Left lung (tissue), 10 donors: ENCODE data around the gene TENM4. TPM values are rescaled to one million over a fixed set of nuclear protein-coding genes. Genes with fewer than 3 reads are reported as not detected.

Source experiments
- ATAC-seq: fragments of 200-7000 bp; cut with Tn5 transposase; one replicate; pipeline ENCODE4 v1.9.1; 2020; ENCODE audit warnings: moderate library complexity
- DNase-seq, 4 donors: peaks; one replicate each; pipeline ENCODE4 v3.0.0-alpha.2; 2013 to 2020
- H3K27ac ChIP-seq, 2 donors: fragments of 200-600 bp; sonication (generic) in 1 of 2; one replicate each; pipeline versions ENCODE4 v1.5.0 to v1.8.0; 2020 to 2021
- H3K27me3 ChIP-seq, 2 donors: fragments of 200-600 bp; sonication (generic) in 1 of 2; one replicate each; pipeline versions ENCODE4 v1.5.0 to v1.8.0; 2020 to 2021
- H3K36me3 ChIP-seq, 2 donors: fragments of 200-600 bp; sonication (generic) in 1 of 2; one replicate each; pipeline versions ENCODE4 v1.5.0 to v1.8.0; 2020 to 2021
- H3K4me1 ChIP-seq, 2 donors: fragments of 200-600 bp; one replicate each; pipeline ENCODE4 v1.8.0; 2021
- H3K4me3 ChIP-seq, 2 donors: fragments of 200-600 bp; sonication (generic) in 1 of 2; one replicate each; pipeline versions ENCODE4 v1.5.0 to v1.8.0; 2020 to 2021; ENCODE audit warnings: mild to moderate bottlenecking in 1 of 2
- H3K9me3 ChIP-seq, 2 donors: fragments of 200-600 bp; sonication (generic) in 1 of 2; one replicate each; pipeline versions ENCODE4 v1.5.0 to v1.8.0; 2020 to 2021
- intact Hi-C, 2 donors: fragments of 100-400 bp; cut with DNase I; formaldehyde crosslinking; loops; one replicate each; pipeline versions ENCODE4 v1.11.2 to v1.14.2; 2022
- polyA plus RNA-seq, 6 donors: library from polyadenylated mRNA; unstranded; fragments of 120-200 nt; gene quantifications; one replicate each; pipeline ENCODE4 v1.2.1, GENCODE V29; 2013; ENCODE audit not compliant: insufficient read length in 6 of 6
- total RNA-seq, 2 donors: library from RNA; stranded (reverse); fragmentation: NEBNext Ultra II Directional; extraction: Animal tissue kit (Norgen Biotek cat#: 25700); gene quantifications; one replicate each; pipeline ENCODE4 v1.2.1, GENCODE V29; 2021
- TF ChIP-seq, protein P1 (sequence below), 2 donors: fragments of 200-600 bp; sonication (generic) in 1 of 2; IDR thresholded peaks; one replicate each; pipeline versions ENCODE4 v1.5.0 to v1.8.0; 2021; ENCODE audit warnings: antibody characterized with exemption in 2 of 2
- donor health status: DM: no; HTN: yes; CAD: no.
- donor health status: DM: no; HTN: no; CAD: no.

The TENM4 gene
- total and polyA plus RNA-seq, 8 donors: 3.4 to 7.1 (median 5.2) TPM

DNA sequence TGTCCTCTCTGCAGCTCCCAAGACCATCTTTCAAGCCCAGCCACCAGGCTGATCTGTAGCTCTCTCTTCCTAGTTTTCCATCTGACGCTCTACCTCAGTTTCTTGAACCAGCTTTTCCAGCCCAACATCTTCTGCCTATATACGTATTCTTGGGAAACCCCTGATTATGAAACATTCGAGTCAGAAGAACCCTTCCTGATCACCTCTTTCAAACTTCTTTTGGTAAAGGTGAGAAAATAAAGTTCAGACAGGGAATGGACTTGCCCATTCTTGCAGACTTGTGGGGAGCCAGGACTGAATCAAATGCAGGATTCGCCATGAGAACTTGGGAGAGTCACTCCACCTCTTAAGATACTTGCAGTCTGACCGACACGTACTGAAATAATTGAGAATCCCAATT, 696.6 kb downstream of the TENM4 start:
- ATAC-seq (no peak), DNase-seq (no peak)
- H3K36me3 ChIP-seq: no peaks in the 10 kb centered on the region
- H3K4me1 ChIP-seq: no peaks in the 10 kb centered on the region
- H3K27me3 ChIP-seq: no peaks in the 10 kb centered on the region
- no peaks in the 10 kb centered on the region for H3K9me3 ChIP-seq
- intact Hi-C loops: no loop called here
- H3K27ac ChIP-seq: no peak overlapping the region
- TF ChIP-seq, protein P1, sequence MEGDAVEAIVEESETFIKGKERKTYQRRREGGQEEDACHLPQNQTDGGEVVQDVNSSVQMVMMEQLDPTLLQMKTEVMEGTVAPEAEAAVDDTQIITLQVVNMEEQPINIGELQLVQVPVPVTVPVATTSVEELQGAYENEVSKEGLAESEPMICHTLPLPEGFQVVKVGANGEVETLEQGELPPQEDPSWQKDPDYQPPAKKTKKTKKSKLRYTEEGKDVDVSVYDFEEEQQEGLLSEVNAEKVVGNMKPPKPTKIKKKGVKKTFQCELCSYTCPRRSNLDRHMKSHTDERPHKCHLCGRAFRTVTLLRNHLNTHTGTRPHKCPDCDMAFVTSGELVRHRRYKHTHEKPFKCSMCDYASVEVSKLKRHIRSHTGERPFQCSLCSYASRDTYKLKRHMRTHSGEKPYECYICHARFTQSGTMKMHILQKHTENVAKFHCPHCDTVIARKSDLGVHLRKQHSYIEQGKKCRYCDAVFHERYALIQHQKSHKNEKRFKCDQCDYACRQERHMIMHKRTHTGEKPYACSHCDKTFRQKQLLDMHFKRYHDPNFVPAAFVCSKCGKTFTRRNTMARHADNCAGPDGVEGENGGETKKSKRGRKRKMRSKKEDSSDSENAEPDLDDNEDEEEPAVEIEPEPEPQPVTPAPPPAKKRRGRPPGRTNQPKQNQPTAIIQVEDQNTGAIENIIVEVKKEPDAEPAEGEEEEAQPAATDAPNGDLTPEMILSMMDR (IDR thresholded peaks at IDR 0.05): no peak
- no peak overlapping the region for H3K4me3 ChIP-seq

DNA sequence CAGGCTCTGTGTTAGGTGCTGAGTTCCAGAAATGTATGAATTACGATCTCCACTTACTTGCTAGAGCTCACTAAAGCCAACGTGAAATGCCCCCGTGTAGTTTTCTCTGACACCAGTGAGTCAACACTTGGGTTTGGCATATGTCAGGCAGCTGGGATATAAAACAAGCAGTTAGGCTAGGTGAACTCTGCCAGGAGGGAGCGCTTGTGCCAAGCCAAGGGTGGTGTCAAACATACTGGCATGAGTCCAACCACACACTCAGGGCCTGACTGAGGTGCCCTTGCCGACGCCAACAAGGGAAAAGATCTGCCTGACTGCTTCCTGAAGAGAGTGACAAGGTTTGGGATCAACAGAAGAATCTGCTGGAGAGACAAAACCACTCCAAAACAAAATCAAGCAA, 698.4 kb downstream of the TENM4 start:
- peak; percentile 94 for ATAC-seq
- no peak overlapping the region for H3K4me3 ChIP-seq
- no peak overlapping the region for H3K27ac ChIP-seq
- DNase-seq: peak in 1 of 4 donors; percentile 78
- no peaks in the 10 kb centered on the region for H3K36me3 ChIP-seq
- H3K4me1 ChIP-seq: no peaks in the 10 kb centered on the region
- intact Hi-C loops: no loop called here
- TF ChIP-seq, protein P1 (IDR thresholded peaks at IDR 0.05): no peak
- H3K27me3 ChIP-seq: no peaks in the 10 kb centered on the region
- no peaks in the 10 kb centered on the region for H3K9me3 ChIP-seq

DNA sequence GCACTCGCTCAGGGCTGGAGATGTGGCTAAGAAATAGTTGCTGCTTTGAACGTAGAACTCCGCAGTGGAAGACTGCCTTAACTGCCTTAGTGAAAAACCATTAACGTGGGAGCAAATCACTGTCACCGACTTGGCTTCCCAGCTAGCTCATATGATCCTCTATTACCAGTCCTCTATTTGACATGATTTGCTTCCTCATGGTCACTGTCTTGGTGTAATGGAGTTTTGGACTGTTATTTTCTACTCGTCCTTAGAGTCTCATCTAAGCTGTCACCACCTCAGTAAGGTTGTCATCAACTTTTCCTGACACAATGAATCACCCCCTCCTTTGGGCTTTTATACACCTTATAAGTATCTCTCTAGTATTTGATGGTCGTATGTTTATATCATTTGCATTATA, 699.1 kb downstream of the TENM4 start:
- Histone ChIP-seq H3K4me3 (no peak overlapping the region), H3K4me1 (no peaks in the 10 kb centered on the region)

DNA sequence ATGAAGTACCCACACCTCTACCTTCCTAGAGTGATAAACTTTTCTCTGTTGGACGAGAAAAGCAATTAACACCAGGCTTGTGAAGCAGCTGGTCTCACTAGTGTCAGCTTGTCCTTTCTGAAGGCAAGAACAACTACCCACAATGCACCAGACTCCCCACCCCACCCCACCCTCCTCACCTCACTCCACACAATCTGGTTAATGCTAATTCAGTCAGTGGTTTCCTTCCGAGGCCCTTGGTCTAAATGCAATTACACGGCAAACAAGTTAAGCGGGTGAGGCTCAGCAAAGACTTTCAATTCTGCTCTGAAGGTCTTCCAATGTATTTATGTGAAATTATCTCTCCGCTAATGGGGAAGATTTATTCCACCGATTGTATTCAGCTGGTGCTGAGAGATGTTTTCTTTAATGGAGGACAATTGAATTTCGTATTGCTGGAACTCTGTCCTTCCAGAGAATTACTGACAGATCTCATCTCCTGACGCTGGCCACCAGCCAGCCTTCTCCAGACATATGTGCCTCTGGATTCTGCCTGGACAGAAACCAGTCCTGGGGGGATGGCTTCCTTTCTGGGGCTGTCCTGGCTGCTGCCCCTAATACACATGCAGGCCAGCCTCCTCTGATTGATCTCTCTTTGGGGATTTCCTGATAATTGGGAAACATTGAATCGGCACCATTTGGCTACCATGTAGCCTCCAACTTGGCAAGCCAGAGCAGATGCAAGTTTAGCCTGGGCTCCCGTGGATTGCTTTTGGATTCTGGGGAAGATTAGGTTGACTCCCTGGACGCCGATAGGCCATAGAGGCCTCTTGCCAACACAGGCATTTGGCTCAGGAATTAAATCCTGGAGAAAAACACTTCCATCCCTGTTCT, 700.4 kb downstream of the TENM4 start:
- intact Hi-C loops: no loop called here
- TF ChIP-seq, protein P1 (IDR thresholded peaks at IDR 0.05): no peak
- Histone ChIP-seq H3K27me3 (no peaks in the 10 kb centered on the region), H3K4me1 (no peaks in the 10 kb centered on the region), H3K4me3 (no peak overlapping the region), H3K36me3 (no peaks in the 10 kb centered on the region), H3K9me3 (no peaks in the 10 kb centered on the region), H3K27ac (no peak overlapping the region)
- DNase-seq (no peak), ATAC-seq (no peak)

More for the DNA sequence above, 699.1 kb downstream of the TENM4 start:
- Histone ChIP-seq H3K36me3 (no peaks in the 10 kb centered on the region), H3K27ac (no peak overlapping the region), H3K27me3 (no peaks in the 10 kb centered on the region), H3K9me3 (no peaks in the 10 kb centered on the region)
- ATAC-seq (no peak), DNase-seq (no peak)
- intact Hi-C loops: no loop called here
- TF ChIP-seq, protein P1 (IDR thresholded peaks at IDR 0.05): no peak

DNA sequence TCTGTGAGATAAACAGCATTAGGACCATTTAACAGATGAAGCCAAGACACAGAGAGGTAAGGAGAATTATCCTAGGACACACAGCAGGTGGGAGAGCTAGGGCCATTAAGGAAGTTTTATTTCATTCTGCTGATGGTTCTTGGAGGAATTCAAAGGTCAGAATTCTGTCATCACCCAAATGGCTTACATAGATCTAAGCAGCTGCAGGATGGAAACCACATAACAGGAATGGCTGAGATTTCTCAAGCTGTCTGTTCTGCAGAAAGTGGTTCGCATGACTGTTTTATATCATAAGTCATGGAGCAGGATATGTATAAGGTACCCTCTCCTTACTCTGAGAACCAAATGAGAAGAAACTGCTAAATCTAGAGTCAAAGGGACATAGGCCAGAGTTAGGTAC, 702.9 kb downstream of the TENM4 start:
- Histone ChIP-seq H3K4me3 (no peak overlapping the region), H3K36me3 (no peaks in the 10 kb centered on the region), H3K9me3 (no peaks in the 10 kb centered on the region), H3K27ac (no peak overlapping the region), H3K4me1 (no peaks in the 10 kb centered on the region), H3K27me3 (no peaks in the 10 kb centered on the region)
- no peak for DNase-seq
- TF ChIP-seq, protein P1 (IDR thresholded peaks at IDR 0.05): no peak
- ATAC-seq: no peak
- intact Hi-C loops: no loop called here
